GM21825 (cell line): ENCODE results near the gene CERT1.
"Not testable (repeated sequence)": the region's sequence is repeated elsewhere in the genome, so short reads cannot be mapped to it uniquely, and the experiment has no call there.

ENCODE experiments used
- ATAC-seq: cut with Tn5 transposase; IDR thresholded peaks from one replicate; pipeline ENCODE4 v1.9.1; 2021; ENCODE audit warnings: mild to moderate bottlenecking, moderate library complexity; ENCODE audit not compliant: unreplicated experiment

CERT1 gene

DNA sequence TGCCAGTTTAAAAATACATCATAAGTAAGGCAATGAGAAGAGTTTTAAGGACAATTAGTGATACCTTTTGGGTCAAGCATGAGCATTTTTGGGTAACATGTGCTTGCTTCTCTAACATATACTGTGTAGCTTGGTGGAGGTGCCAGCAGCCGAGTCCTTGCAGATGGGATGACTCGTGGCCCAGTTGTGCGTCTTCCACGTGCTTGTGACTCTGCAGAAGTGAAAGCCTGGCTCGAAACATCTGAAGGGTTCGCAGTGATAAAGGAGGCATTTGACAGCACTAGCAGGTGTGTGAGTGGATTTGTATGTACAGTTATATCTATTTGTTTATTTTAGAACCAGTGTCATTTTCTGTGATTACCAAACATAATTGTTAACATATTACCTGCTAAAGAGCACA, 156.2 kb downstream of the CERT1 start:
- no peak for ATAC-seq

DNA sequence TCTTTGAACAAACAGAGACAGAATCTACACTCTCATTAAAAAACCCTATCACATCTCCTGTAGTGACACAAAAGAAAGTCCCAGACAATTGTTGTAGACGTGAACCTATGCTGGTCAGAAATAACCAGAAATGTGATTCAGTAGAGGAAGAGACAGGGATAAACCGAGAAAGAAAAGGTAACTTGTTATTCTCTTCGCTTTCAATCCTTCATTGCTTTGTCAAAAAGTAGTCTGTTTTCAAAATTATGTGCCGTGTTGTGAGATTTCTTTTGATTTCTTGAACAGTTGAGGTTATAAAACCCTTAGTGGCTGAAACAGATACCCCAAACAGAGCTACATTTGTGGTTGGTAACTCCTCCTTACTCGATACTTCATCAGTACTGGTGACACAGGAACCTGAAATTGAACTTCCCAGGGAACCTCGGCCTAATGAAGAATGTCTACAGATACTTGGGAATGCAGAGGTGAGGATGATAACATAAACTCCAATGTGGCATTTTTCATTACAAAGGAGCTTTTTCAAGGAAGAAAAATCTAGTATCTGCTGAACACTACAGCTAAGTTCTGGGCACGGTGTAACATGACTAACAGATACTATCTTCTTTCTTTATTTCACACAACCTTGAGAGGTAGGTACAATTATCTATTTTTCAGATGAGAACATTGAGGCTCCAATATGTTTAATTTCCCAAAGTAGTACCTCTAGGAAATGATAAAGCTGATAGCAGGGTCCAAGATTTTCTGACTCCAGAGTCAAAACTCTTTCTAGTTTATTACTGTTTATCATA, 160.1 kb downstream of the CERT1 start:
- ATAC-seq = no peak

DNA sequence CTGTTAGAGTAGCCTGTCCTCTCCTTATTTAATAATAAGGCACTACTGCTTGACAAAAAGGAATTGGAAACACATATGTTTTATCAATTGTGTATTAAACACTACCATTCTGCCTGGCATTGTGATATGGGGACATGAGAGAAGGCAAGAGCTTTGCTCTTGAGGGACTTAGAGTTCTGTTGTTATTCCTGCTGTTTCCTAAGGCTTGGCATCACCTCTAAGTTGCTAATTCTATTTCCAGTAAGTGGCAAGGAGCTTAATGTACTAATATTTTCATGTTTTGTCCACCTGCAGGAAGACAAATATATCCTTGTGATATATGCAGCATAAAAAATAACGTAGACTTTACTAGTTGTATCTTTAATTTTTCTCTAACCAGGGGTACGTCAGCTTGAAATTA, 161.8 kb downstream of the CERT1 start:
- ATAC-seq = no peak

DNA sequence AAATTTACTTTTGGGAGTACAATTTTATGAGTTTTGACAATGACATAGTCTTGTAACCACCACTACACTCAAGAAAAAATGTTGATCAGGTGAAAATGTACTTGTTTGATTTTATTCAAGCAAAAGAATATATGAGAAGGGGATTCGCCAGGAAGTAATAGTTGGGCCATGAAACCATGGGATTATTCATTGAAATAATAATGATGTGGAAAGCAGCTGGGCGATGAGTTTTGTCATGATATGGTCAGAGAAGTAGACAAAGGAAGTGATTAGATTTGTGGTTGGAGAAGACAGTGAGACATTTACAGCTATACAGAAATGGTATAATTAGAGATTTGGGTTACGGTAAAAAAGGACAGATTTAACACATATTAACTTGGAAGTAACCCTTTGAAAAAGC, 163.2 kb downstream of the CERT1 start:
- ATAC-seq = no peak

DNA sequence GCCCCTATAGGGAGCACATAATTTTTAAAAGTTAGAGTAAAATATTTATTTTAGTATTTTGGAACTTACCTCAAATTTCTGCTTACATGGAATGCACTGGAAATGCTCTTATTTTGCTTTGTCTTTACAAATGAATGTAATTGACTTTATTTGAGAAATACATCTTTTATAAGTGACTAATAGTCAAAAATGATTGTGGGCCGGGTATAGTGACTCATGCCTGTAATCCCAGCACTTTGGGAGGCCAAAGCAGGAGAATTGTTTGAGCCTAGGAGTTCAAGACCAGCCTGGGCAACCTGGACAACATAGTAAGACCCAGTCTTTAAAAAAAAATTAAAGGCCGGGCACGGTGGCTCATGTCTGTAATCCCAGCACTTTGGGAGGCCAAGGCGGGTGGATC, 168.6 kb downstream of the CERT1 start:
- no peak for ATAC-seq

DNA sequence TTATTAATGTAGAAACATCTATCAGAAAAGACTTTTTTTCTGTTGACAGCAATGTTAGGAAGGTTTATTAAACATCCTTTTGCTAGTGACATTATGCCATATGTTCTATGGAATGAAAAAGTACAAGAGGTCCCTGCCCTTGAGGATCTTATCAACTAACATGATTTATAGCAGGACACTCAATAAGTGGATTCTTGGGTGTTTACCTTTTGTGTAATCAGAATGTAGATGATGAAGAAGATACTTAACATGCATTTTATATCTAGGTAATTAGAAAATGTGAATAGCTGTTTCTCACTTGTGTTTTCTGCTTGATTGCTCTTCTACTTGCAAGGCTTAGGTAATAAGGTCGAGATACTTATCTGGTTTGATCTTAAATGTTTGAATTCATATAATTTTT, 169.5 kb downstream of the CERT1 start:
- ATAC-seq = no peak

DNA sequence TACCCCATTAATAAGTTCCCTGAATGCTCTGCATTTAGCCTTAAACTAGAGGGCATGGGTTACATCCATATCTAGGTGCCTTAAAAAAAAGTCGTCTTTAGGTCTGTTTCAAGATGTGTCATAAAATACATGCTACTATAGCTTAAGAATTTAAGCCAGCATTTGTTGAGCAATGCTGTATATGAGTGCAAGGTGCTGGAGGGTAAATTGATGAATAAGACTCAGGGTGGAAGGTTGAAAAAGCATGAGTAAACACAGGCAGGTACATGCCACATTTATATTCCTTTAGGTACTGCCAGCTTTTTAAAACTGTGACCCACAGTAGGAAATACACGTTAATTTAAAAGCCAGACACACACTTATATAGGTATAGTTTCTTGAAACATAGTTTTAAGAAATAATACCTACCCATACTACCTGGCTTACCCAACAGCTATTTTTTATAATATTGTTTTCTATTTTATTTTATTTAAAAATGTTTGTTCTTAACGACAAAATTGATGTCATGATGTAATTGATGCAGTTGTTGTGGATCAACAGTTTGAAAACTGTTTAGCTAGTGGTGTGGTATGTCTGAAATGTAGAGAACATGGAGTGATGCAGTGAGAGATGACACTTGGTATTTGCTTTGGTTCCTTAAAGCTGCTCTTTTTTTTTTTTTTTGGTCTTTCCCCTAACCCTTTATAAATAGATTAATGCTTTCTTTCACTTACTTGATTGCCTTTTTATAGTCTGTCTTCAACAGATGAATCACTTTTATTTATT, 170.5 kb downstream of the CERT1 start:
- ATAC-seq = no peak

DNA sequence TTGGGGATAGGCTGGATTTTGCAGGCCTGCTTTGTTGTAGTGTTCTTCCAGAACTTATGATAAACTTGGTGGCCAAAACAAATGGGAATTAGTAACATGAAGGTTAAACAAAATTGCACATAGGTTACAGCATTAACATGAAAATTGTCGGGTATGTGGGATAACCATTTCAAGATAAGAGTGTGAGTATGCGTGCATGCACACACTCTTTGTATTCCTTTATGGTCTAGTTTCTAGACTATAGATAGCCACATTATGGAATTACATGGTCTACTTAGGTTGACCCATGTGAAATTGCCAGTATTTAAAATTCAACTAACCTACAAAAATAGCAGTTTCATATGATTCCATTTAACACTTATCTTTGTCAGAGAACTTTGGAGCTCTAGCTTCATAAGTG, 173.0 kb downstream of the CERT1 start:
- ATAC-seq = no peak

DNA sequence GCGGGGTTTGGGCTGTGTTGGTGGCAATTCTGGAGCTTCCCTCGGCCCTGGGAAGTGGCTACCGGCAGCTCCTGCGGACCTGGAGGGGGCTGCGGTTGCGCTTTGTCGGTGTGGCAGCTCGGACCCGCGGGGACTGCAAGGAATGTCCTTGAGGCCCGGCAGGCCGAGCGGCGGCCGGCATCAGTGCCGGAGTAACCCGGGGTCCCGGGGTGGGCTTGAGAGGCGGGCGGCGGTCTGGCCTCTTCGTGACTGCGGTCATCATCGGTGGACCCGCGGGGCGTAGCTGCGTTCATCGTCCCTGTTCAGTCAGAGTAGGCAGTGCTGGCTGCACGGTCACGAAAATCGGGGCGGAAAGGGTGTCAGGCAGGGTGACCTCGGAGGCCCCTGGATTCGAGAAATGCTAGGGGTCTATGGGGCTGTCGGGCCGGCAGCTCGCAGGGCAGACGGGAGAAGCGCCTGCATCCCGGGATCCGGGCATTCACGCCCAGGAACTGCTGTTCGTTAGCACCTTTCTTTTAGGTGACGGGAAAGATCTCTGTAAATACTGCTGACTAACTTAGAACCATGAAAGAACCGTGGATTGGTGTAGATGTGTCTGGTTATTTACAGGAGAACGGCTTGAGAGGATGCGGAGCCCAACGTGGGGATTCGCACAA, 173.9 kb downstream of the CERT1 start:
- ATAC-seq = peak; percentile 3

DNA sequence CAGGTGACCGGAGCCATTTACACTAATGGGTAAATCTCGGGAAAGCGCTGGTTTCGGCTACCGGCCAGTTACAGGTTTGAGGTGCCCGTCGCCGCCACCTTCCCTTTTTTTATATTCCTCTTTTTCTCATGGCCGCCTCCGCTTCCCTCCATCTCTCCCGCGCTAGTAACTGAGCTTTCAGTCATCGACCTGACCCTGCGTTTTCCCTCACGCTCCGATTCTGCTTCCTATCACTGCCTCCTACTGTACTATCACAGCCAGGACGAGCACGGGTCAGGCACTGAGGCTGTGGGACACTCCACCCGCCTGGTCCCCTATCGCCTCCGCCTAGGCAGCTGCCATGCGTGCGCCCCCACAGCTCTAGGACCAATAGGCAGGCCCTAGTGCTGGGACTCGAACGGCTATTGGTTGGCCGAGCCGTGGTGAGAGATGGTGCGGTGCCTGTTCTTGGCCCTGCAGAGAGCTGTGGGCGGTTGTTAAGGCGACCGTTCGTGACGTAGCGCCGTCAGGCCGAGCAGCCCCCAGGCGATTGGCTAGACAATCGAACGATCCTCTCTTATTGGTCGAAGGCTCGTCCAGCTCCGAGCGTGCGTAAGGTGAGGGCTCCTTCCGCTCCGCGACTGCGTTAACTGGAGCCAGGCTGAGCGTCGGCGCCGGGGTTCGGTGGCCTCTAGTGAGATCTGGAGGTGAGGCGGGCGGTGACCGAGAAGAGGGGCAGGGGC, 174.7 kb downstream of the CERT1 start, which contains the start of gene HMGCR:
TSS of gene HMGCR (plus strand) at position 606 of the 722 bp plus-strand sequence. CDS start 5,386 bp downstream, outside the sequence.
- ATAC-seq = peak; percentile 98

DNA sequence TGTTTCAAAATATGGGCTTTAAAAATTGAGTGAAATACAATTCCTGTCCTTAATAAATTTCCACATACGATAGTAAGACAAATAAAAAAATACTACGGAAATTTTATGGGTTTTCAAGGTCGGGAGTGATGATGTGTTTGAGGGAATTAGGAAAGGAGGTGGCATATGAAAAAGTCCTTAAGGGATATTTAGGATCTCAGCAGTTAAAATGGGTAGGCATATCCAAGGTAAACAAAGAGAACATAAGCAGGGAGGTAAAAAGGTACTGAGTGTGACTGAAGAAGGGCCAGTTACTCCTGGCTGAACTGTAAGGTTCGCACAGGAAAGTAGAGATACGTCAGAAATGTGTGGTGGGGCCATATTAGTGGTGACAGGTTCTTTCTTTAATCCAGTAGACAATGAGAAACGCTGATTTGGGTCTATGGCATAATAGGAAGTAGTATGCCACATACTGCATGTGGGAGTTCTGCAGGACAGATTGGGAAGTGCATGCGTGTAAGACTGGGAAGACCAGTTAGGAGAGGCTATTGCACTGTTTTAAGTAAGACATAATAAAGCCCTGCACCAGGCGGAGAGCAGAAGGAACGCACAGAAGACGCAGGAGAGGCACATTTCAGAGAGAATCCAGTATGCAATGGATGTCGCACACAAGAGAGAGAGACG, 175.3 kb downstream of the CERT1 start:
- ATAC-seq = no peak

DNA sequence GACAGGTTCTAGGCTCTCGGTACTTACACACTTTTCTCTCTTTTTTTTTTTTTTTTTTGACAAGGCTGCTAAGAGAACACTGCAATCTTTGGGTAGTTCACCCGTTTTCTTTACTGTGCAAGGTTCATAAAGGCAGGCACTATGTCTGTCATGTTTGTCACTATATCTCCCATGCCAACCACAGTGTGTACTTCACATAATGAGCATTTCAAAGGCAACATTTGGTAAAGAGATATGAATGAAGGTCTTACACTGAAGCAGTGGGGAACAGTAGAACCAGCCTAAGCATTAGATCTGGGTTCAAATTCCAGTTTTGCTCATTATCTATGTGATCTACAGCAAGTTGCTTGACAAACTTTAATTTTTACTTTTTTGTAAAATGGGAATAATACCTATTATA, 175.9 kb downstream of the CERT1 start:
- ATAC-seq = no peak

DNA sequence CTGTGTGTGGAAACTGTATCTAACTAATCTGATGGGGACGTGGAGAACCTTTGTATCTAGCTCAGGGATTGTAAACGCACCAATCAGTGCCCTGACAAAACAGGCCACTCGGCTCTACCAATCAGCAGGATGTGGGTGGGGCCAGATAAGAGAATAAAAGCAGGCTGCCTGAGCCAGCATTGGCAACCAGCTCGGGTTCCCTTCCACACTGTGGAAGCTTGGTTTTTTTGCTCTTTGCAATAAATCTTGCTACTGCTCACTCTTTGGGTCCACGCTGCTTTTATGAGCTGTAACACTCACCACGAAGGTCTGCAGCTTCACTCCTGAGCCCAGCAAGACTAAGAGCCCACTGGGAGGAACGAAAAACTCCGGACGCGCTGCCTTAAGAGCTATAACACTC, 177.0 kb downstream of the CERT1 start:
- ATAC-seq = not testable (repeated sequence)

DNA sequence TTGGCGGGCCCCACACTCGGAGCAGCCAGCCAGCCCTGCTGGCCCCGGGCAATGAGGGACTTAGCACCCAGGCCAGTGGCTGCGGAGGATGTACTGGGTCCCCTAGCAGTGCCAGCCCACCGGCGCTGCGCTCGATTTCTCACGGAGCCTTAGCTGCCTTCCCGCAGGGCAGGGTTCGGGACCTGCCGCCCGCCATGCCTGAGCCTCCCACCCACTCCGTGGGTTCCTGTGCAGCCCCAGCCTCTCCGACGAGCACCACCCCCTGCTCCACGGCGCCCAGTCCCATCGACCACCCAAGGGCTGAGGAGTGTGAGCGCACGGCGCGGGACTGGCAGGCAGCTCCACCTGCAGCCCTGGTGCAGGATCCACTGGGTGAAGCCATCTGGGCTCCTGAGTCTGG, 177.7 kb downstream of the CERT1 start:
- ATAC-seq = not testable (repeated sequence)

DNA sequence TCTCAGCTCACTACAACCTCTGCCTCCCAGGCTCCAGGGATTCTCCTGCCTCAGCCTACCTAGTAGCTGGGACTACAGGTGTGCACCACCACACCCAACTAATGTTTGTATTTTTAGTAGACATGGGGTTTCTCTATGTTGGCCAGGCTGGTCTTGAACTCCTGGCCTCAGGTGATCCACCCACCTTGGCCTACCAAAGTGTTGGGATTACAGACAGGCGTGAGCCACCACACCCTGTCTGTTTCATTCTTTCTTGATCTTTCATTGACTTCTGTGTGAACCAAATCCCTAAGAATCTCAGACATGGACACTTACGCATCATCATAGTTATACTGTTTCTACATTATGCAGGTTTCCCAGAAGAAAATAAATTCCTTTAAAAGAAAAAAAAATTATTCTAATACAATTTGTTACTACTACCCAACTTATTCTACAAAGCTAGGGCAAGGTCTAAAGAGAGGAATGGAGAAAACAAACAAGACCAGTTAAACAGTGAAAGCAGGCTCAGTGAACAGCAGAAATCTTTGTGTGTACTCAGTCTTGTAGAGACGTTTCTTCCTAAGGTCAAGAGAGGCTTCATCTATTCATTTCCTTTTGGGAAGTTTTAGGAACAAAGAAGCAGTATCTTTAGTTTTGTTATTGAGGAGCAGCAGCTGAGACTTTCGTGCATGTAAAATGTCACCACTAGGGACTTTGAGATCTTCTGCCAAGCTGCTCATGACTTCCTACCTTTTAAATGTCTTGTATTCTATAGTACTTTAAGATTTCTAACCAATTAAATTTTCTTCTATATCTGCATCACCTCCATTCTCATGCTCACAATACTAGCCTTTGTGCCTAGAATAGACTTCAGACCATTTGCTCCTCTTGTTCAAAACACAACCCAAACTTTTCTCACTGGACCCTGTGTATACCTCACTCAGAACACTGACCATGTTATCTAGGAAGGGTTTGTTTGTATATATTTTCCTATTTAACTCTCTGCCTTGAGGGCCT, 180.0 kb downstream of the CERT1 start:
- no peak for ATAC-seq

DNA sequence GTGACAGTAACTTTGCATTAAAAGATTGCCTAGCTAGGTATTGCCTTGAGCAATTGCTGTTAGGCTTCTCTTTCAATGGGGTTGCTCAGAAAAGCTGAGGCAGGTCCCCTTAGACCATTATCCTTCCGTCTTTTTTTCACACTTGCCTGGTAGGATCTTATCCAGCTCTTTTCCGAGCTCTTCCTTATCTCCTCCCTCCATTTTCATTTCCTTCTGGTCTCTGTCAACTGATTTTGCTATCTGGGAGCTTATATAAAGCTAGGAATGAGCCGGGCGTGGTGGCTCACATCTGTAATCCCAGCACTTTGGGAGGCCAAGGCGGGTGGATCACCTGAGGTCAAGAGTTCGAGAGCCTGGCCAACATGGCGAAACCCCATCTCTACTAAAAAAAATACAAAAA, 181.0 kb downstream of the CERT1 start:
- no peak for ATAC-seq
